Activated naive CD4-positive, alpha-beta T cell treated with anti-CD3 and anti-CD28 coated beads, Interleukin-2, amount 10 ng/mL, durations not matched to agents 7 days and 5 days (primary cell): ENCODE measurements around the gene SNRNP25.

Experiments used
- CTCF ChIA-PET: fragments of 350-600 bp; sonication (Branson Sonifier 250); formaldehyde crosslinking; loops from one replicate; lab custom pipeline; 2021; ENCODE audit warnings: antibody characterized with exemption; lab: Charles Lee
- DNase-seq: peaks from one replicate; pipeline ENCODE4 v3.0.0-alpha.2; 2020
- H3K27ac Mint-ChIP-seq: one replicate; pipeline ENCODE4 v1.8.0; 2021; ENCODE audit warnings: mild to moderate bottlenecking, moderate library complexity, mixed read lengths
- H3K27me3 Mint-ChIP-seq: one replicate; pipeline ENCODE4 v1.8.0; 2021; ENCODE audit warnings: mild to moderate bottlenecking, mixed read lengths
- H3K36me3 Mint-ChIP-seq: one replicate; pipeline ENCODE4 v1.8.0; 2021; ENCODE audit warnings: mixed read lengths
- H3K4me1 Mint-ChIP-seq: one replicate; pipeline ENCODE4 v1.8.0; 2021; ENCODE audit warnings: mixed read lengths
- H3K4me3 Mint-ChIP-seq: one replicate; pipeline ENCODE4 v1.8.0; 2021; ENCODE audit warnings: mild to moderate bottlenecking, moderate library complexity, mixed read lengths
- H3K9me3 Mint-ChIP-seq: one replicate; pipeline ENCODE4 v1.8.0; 2021; ENCODE audit warnings: mixed read lengths

The SNRNP25 gene

GRCh38 chr16:72561-73548 lies 19.2 kb downstream of the SNRNP25 start, which contains the start of gene RHBDF1:
Gene RHBDF1, minus strand, starts transcription at chr16:72631. Its CDS starts 7,616 bp downstream, at chr16:65015.
- Mint-ChIP-seq H3K4me3 (peak within 1 kb of the TSS; percentile 34), H3K27ac (no peak within 1 kb of the TSS)
- CTCF ChIA-PET = interaction anchor here (0.9 to 26.3 kb wide), 2 partner anchors 12 to 23 kb away, joined by 3 to 467 read pairs; no protein-coding TSS in a partner anchor

GRCh38 chr16:74051-74746 lies 20.6 kb downstream of the SNRNP25 start:
- Mint-ChIP-seq H3K4me1 (peaks cover 28% of the 10 kb centered on the region), H3K27me3 (peaks cover 74% of the 10 kb centered on the region), H3K36me3 (peaks cover 2% of the 10 kb centered on the region), H3K27ac (peak overlapping the region; percentile 62), H3K4me3 (no peak overlapping the region), H3K9me3 (no peaks in the 10 kb centered on the region)
- CTCF ChIA-PET = interaction anchor here (0.8 to 26.3 kb wide), 3 partner anchors 9 to 21 kb away, joined by 3 to 467 read pairs (median 31); no protein-coding TSS in a partner anchor
- DNase-seq = no peak

More at GRCh38 chr16:72561-73548, 19.2 kb downstream of the SNRNP25 start, which contains the start of gene RHBDF1:
- Mint-ChIP-seq H3K4me1 (peaks cover 20% of the 10 kb centered on the region), H3K27me3 (peaks cover 88% of the 10 kb centered on the region), H3K9me3 (no peaks in the 10 kb centered on the region), H3K36me3 (peaks cover 2% of the 10 kb centered on the region)
- DNase-seq = peak; percentile 36

GRCh38 chr16:74747-75334 lies 21.2 kb downstream of the SNRNP25 start:
- Mint-ChIP-seq H3K36me3 (peaks cover 6% of the 10 kb centered on the region), H3K27ac (no peak overlapping the region), H3K4me3 (no peak overlapping the region), H3K4me1 (peaks cover 34% of the 10 kb centered on the region), H3K27me3 (peaks cover 68% of the 10 kb centered on the region), H3K9me3 (no peaks in the 10 kb centered on the region)
- CTCF ChIA-PET = interaction anchor here (4.3 to 26.3 kb wide), 2 partner anchors 9 to 21 kb away, joined by 31 to 467 read pairs; no protein-coding TSS in a partner anchor
- no peak for DNase-seq

GRCh38 chr16:75580-76501 lies 22.2 kb downstream of the SNRNP25 start:
- H3K4me3 Mint-ChIP-seq = no peak overlapping the region
- peak; percentile 46 for DNase-seq
- peaks cover 8% of the 10 kb centered on the region for H3K36me3 Mint-ChIP-seq
- no peaks in the 10 kb centered on the region for H3K9me3 Mint-ChIP-seq
- peaks cover 34% of the 10 kb centered on the region for H3K4me1 Mint-ChIP-seq
- H3K27ac Mint-ChIP-seq = no peak overlapping the region
- CTCF ChIA-PET = interaction anchor here (4.3 to 26.3 kb wide), 2 partner anchors 10 to 20 kb away, joined by 31 to 467 read pairs; no protein-coding TSS in a partner anchor
- peaks cover 58% of the 10 kb centered on the region for H3K27me3 Mint-ChIP-seq

- H3K4me1 Mint-ChIP-seq = peaks cover 34% of the 10 kb centered on the region
- peak overlapping the region; percentile 74 for H3K27ac Mint-ChIP-seq
- peak; percentile 41 for DNase-seq
- peaks cover 8% of the 10 kb centered on the region for H3K36me3 Mint-ChIP-seq
- H3K27me3 Mint-ChIP-seq = peaks cover 49% of the 10 kb centered on the region
- H3K4me3 Mint-ChIP-seq = peak overlapping the region; percentile 74
- no peaks in the 10 kb centered on the region for H3K9me3 Mint-ChIP-seq
- CTCF ChIA-PET = interaction anchor here (4.3 to 26.3 kb wide), 2 partner anchors 11 to 19 kb away, joined by 31 to 467 read pairs; no protein-coding TSS in a partner anchor
Measured at GRCh38 chr16:76535-77272, 23.1 kb downstream of the SNRNP25 start.

GRCh38 chr16:77273-77806 lies 23.7 kb downstream of the SNRNP25 start:
- CTCF ChIA-PET = interaction anchor here (4.3 to 26.3 kb wide), 2 partner anchors 12 to 18 kb away, joined by 31 to 467 read pairs; no protein-coding TSS in a partner anchor
- Mint-ChIP-seq H3K4me3 (peak overlapping the region; percentile 74), H3K36me3 (peaks cover 8% of the 10 kb centered on the region), H3K27ac (peak overlapping the region; percentile 70), H3K9me3 (no peaks in the 10 kb centered on the region), H3K4me1 (peaks cover 34% of the 10 kb centered on the region), H3K27me3 (peaks cover 46% of the 10 kb centered on the region)
- peak; percentile 63 for DNase-seq

GRCh38 chr16:77807-78443 lies 24.3 kb downstream of the SNRNP25 start, which contains the start of gene MPG:
Gene MPG, plus strand, starts transcription at chr16:78225. Its CDS starts 85 bp downstream, at chr16:78310.
- Mint-ChIP-seq H3K9me3 (no peaks in the 10 kb centered on the region), H3K27me3 (peaks cover 41% of the 10 kb centered on the region), H3K4me1 (peaks cover 34% of the 10 kb centered on the region), H3K36me3 (peaks cover 9% of the 10 kb centered on the region), H3K27ac (peak within 1 kb of the TSS; percentile 70), H3K4me3 (peak within 1 kb of the TSS; percentile 85)
- CTCF ChIA-PET = interaction anchor here (4.3 to 26.3 kb wide), 2 partner anchors 12 to 18 kb away, joined by 31 to 467 read pairs; no protein-coding TSS in a partner anchor
- peak; percentile 89 for DNase-seq

GRCh38 chr16:78444-79150 lies 25.0 kb downstream of the SNRNP25 start:
- H3K4me1 Mint-ChIP-seq = peaks cover 37% of the 10 kb centered on the region
- peak overlapping the region; percentile 45 for H3K27ac Mint-ChIP-seq
- H3K27me3 Mint-ChIP-seq = peaks cover 35% of the 10 kb centered on the region
- DNase-seq = no peak
- no peaks in the 10 kb centered on the region for H3K9me3 Mint-ChIP-seq
- CTCF ChIA-PET = interaction anchor here (26.3 kb wide), 1 partner anchor 17 kb away, joined by 467 read pairs; no protein-coding TSS in a partner anchor
- H3K4me3 Mint-ChIP-seq = peak overlapping the region; percentile 85
- H3K36me3 Mint-ChIP-seq = peaks cover 8% of the 10 kb centered on the region

GRCh38 chr16:79151-80054 lies 25.8 kb downstream of the SNRNP25 start:
- peaks cover 12% of the 10 kb centered on the region for H3K36me3 Mint-ChIP-seq
- DNase-seq = no peak
- H3K4me3 Mint-ChIP-seq = peak overlapping the region; percentile 85
- H3K9me3 Mint-ChIP-seq = no peaks in the 10 kb centered on the region
- H3K27me3 Mint-ChIP-seq = peaks cover 27% of the 10 kb centered on the region
- H3K27ac Mint-ChIP-seq = peak overlapping the region; percentile 45
- CTCF ChIA-PET = interaction anchor here (1.0 to 26.3 kb wide), 2 partner anchors 14 to 16 kb away, joined by 5 to 467 read pairs; no protein-coding TSS in a partner anchor
- H3K4me1 Mint-ChIP-seq = peaks cover 45% of the 10 kb centered on the region

GRCh38 chr16:83060-83603 lies 29.5 kb downstream of the SNRNP25 start:
- H3K4me1 Mint-ChIP-seq = peaks cover 44% of the 10 kb centered on the region
- CTCF ChIA-PET = interaction anchor here (1.0 to 26.3 kb wide), 2 partner anchors 12 to 17 kb away, joined by 4 to 467 read pairs; no protein-coding TSS in a partner anchor

More at GRCh38 chr16:83060-83603, 29.5 kb downstream of the SNRNP25 start:
- Mint-ChIP-seq H3K9me3 (no peaks in the 10 kb centered on the region), H3K27ac (no peak overlapping the region), H3K36me3 (peaks cover 22% of the 10 kb centered on the region), H3K4me3 (no peak overlapping the region), H3K27me3 (no peaks in the 10 kb centered on the region)
- DNase-seq = no peak
